Activated B cell treated with CpG ODN at 0.5 μM for 24 hours (primary cell): ENCODE data around the gene SLC6A9. TPM values are rescaled to one million over a fixed set of nuclear protein-coding genes. Genes with fewer than 3 reads are reported as not detected.

Experiments
- ATAC-seq: fragments of 200-7000 bp; cut with Tn5 transposase; one replicate; pipeline ENCODE4 v1.10.0; 2021; ENCODE audit warnings: low read depth, mild to moderate bottlenecking, moderate library complexity
- CTCF ChIA-PET: fragments of 350-600 bp; sonication (Branson Sonifier 250); formaldehyde crosslinking; loops from one replicate; lab custom pipeline; 2021; ENCODE audit warnings: antibody characterized with exemption; lab: Charles Lee
- POLR2A ChIA-PET: fragments of 350-600 bp; sonication (Branson Sonifier 250); formaldehyde crosslinking; loops from one replicate; lab custom pipeline; 2021; ENCODE audit warnings: antibody characterized with exemption; lab: Charles Lee
- DNase-seq: peaks from one replicate; pipeline ENCODE4 v3.0.0; 2022
- H3K27ac Mint-ChIP-seq: one replicate; pipeline ENCODE4 v1.8.0; 2020; ENCODE audit warnings: mixed read lengths
- H3K27me3 Mint-ChIP-seq: one replicate; pipeline ENCODE4 v1.8.0; 2021; ENCODE audit warnings: mixed read lengths
- H3K36me3 Mint-ChIP-seq: one replicate; pipeline ENCODE4 v1.8.0; 2021; ENCODE audit warnings: low read depth, mixed read lengths
- H3K4me1 Mint-ChIP-seq: one replicate; pipeline ENCODE4 v1.8.0; 2021; ENCODE audit warnings: mixed read lengths
- H3K4me3 Mint-ChIP-seq: one replicate; pipeline ENCODE4 v1.8.0; 2020; ENCODE audit warnings: mild to moderate bottlenecking, mixed read lengths
- H3K9me3 Mint-ChIP-seq: one replicate; pipeline ENCODE4 v1.8.0; 2020; ENCODE audit warnings: mixed read lengths
- intact Hi-C: fragments of 100-400 bp; cut with micrococcal nuclease; formaldehyde crosslinking; loops from one replicate; pipeline ENCODE4 v1.15.1; 2024
- total RNA-seq: library from RNA; stranded (reverse); gene quantifications from 2 replicates; pipeline ENCODE4 v1.2.3, GENCODE V29; 2022
- TF ChIP-seq, protein P1 (sequence below): fragments of 200-600 bp; IDR thresholded peaks from one replicate; pipeline ENCODE4 v1.8.0; 2022; ENCODE audit warnings: antibody characterized with exemption, mild to moderate bottlenecking

SLC6A9 gene
- total RNA-seq, 1 donor from 2014 or later: 10.4 TPM

DNA sequence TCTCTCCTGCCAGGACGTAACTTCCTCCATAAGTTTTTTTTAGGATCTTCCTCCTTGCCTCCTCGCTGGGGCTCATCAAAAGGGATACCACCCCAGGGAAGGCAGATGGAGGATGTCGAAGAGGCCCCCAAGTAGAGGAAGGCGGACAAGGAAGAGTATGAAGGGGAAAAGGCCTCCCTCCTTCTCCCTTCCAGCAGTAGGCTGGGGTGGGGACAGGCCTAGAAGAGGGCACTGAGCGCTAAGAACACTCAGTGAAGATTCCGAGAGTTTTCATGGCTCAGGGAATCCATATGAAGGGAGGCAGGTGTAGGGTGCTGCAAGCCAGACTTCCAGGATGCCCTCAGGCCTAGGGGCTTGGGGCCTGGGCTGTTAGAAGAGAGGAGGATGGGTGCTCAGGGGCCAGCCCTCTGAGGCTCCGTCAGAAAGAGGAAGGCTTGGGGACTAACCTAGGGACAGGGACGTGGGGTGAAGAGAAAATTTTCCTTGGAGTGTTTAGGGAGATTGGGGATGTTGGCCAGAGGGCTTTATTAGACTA, 1.8 kb upstream of the SLC6A9 start:
- CTCF ChIA-PET: interaction anchor here (1.1 to 5.5 kb wide), 2 partner anchors 13 to 30 kb away, joined by 4 to 150 read pairs; no protein-coding TSS in a partner anchor
- no peak overlapping the region for H3K4me3 Mint-ChIP-seq

DNA sequence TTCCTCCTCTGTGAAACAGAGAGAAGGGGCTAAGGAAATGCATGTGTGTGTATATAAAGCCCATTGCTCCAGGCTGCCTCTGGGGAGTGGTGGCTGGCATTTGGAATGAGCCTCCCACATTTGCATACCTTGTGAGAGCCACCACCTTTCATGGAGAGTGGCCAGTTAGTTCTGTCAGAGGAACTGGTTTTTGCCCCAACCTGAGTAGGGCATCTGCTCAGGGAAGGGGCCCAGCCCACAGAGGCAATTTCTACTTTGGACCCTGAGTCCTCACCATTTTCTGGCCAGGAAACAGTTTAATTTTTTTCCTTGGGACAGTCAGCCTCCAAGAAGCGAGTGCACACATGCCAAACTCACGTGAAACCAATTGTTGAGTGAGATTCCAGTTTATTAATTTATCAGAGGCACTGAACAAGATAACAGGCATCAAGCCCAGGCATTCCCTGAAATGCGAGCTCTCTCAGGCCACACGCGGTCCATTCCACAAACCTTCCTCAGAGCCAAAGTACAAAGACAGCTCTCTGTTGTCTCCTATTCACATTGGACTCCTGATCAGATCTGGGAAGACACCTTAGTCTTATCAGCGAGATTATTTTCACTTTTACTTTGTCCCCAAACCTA, 1.0 kb upstream of the SLC6A9 start:
- Mint-ChIP-seq H3K36me3 (peaks cover 2% of the 10 kb centered on the region), H3K4me1 (peaks cover 17% of the 10 kb centered on the region), H3K27me3 (no peaks in the 10 kb centered on the region), H3K27ac (no peak overlapping the region), H3K4me3 (peak overlapping the region; percentile 88), H3K9me3 (no peaks in the 10 kb centered on the region)
- TF ChIP-seq, protein P1, sequence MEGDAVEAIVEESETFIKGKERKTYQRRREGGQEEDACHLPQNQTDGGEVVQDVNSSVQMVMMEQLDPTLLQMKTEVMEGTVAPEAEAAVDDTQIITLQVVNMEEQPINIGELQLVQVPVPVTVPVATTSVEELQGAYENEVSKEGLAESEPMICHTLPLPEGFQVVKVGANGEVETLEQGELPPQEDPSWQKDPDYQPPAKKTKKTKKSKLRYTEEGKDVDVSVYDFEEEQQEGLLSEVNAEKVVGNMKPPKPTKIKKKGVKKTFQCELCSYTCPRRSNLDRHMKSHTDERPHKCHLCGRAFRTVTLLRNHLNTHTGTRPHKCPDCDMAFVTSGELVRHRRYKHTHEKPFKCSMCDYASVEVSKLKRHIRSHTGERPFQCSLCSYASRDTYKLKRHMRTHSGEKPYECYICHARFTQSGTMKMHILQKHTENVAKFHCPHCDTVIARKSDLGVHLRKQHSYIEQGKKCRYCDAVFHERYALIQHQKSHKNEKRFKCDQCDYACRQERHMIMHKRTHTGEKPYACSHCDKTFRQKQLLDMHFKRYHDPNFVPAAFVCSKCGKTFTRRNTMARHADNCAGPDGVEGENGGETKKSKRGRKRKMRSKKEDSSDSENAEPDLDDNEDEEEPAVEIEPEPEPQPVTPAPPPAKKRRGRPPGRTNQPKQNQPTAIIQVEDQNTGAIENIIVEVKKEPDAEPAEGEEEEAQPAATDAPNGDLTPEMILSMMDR: no peak
- DNase-seq (no peak), ATAC-seq (no peak)
- intact Hi-C loops: loop anchor here (5.0 kb wide), 2 partner anchors 100 to 1655 kb away; partner anchors contain the start of genes ARTN, GPBP1L1 and TMEM69
- POLR2A ChIA-PET: no interaction called here
- CTCF ChIA-PET: no interaction called here

More for the DNA sequence above, 1.8 kb upstream of the SLC6A9 start:
- ATAC-seq: no peak
- peaks cover 17% of the 10 kb centered on the region for H3K4me1 Mint-ChIP-seq
- H3K36me3 Mint-ChIP-seq: peaks cover 2% of the 10 kb centered on the region
- H3K9me3 Mint-ChIP-seq: no peaks in the 10 kb centered on the region
- DNase-seq: no peak
- no peaks in the 10 kb centered on the region for H3K27me3 Mint-ChIP-seq
- intact Hi-C loops: loop anchor here (5.0 kb wide), 2 partner anchors 101 to 1654 kb away; partner anchors contain the start of genes ARTN, GPBP1L1 and TMEM69
- POLR2A ChIA-PET: no interaction called here
- no peak overlapping the region for H3K27ac Mint-ChIP-seq
- TF ChIP-seq, protein P1: no peak

DNA sequence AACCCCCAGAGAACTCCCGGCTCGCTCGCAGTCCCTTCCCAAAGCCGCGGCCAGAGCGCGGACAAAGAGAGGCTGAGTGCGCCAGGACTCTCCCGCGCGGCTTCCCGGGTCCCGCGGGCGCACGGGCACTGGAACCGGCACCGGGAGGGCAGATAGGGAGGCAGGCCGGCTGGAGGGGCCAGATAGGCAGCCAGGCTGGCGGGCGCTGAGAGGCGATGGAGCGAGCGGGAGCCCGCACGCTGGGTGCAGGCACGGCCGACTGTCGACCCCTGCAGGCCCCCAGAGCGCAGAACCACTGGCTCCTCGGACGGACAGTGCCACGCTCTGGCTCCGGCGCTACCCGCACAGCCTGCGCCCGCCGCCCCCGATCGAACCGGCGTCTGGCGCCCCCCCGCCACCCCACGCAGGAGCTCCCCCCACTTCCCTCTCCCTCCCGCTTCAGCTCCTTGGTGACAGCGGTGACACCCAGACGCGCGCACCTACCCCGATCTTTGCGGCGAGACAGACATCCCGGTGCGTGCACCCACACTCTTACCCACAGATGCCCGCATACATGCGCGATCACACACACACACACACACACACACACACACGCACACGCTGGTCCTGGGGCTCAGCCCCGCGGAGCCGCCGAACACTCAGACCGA, 534 bp downstream of the SLC6A9 start:
- Mint-ChIP-seq H3K27ac (peak overlapping the region; percentile 73), H3K9me3 (no peaks in the 10 kb centered on the region), H3K4me1 (peaks cover 27% of the 10 kb centered on the region), H3K4me3 (peak overlapping the region; percentile 88), H3K27me3 (no peaks in the 10 kb centered on the region), H3K36me3 (peaks cover 2% of the 10 kb centered on the region)
- ATAC-seq (peak; percentile 43), DNase-seq (no peak)
- intact Hi-C loops: loop anchor here (1.0 to 5.0 kb wide), 8 partner anchors 25 to 1657 kb away; partner anchors contain the start of genes ARMH1, ARTN, ATP6V0B and CCDC24
- ChIA-PET CTCF (interaction anchor here (1.2 to 1.4 kb wide), 2 partner anchors 15 to 25 kb away, joined by 3 to 6 read pairs; no protein-coding TSS in a partner anchor), POLR2A (interaction anchor here (0.6 to 2.4 kb wide), 17 partner anchors 25 to 1661 kb away, joined by 3 to 12 read pairs (median 3); partner anchors contain the start of genes ATP6V0B, DMAP1, DPH2 and IPO13)
- TF ChIP-seq, protein P1: no peak

DNA sequence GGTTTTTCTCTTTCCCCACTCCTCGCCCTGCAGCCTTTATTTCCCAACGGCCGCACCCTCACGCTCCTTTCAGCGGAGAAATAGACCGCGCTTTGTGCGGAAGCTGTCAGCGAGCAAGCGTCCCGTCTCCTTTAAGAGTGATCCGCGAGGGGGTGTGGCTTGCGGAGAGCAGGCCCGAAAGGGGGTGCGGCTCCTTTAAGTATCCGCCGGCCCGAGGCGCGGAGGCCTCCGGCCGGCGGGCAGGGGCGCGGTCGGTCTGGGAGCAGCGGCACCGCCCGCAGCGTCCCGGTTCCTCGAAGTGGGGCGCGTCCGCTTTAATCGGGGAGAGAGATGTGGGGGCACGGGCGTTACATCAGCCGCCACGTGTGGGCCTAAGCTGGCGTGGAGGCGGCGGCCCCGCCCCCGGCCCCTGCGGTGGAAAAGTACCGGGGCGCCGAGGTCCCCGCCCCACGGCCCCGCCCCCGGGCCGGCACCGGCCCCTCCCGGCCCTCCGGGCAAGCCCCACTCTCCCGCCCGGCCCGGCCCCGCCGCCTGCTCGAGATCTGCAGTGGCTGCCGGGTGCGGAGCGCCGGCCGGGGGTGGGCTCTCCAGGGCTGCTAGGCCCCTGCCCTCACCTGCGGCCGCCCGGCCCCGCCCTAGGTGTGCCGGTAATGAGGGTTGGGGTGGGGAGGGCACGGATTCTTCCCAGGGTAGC, 1.2 kb downstream of the SLC6A9 start:
- Mint-ChIP-seq H3K9me3 (no peaks in the 10 kb centered on the region), H3K27me3 (no peaks in the 10 kb centered on the region), H3K36me3 (peaks cover 2% of the 10 kb centered on the region), H3K4me1 (peaks cover 32% of the 10 kb centered on the region), H3K27ac (peak overlapping the region; percentile 97), H3K4me3 (peak overlapping the region; percentile 95)
- ChIA-PET CTCF (interaction anchor here (1.2 to 1.4 kb wide), 2 partner anchors 16 to 24 kb away, joined by 3 to 6 read pairs; no protein-coding TSS in a partner anchor), POLR2A (interaction anchor here (0.5 to 2.4 kb wide), 14 partner anchors 13 to 779 kb away, joined by 3 to 12 read pairs (median 3); partner anchors contain the start of genes ATP6V0B, DPH2, IPO13 and RNU5D-1)
- ATAC-seq: peak; percentile 76
- peak; percentile 93 for DNase-seq
- TF ChIP-seq, protein P1: no peak
- intact Hi-C loops: loop anchor here (1.0 to 5.0 kb wide), 8 partner anchors 25 to 1657 kb away; partner anchors contain the start of genes ARMH1, ARTN, ATP6V0B and CCDC24
